ENCODE data around the gene M6PR. TPM values are rescaled to one million over a fixed set of nuclear protein-coding genes. Genes with fewer than 3 reads are reported as not detected.
"Not testable (repeated sequence)": the region's sequence is repeated elsewhere in the genome, so short reads cannot be mapped to it uniquely, and the experiment has no call there.

Gene M6PR
- total RNA-seq, 2 donors from 2014 or later, result 153 to 204 TPM

- Mint-ChIP-seq H3K9me3 (peaks cover 0 to 19% of the 10 kb centered on the region in 2 donors), H3K36me3 (peaks cover 23 to 39% of the 10 kb centered on the region in 2 donors), H3K27ac (no peak overlapping the region)
- no peak for ATAC-seq
- no peak for DNase-seq (ENCODE audit: low spot score in 2 of 2)
Measured at GRCh38 chr12:8957561-8957960, 8.1 kb upstream of the M6PR start.

- Mint-ChIP-seq H3K9me3 (peaks cover 0 to 14% of the 10 kb centered on the region in 2 donors), H3K36me3 (peaks cover 15 to 35% of the 10 kb centered on the region in 2 donors), H3K27ac (peak overlapping the region in 1 of 2 donors; percentile 78)
- ATAC-seq (no peak), DNase-seq (ENCODE audit: low spot score in 2 of 2) (no peak)
Measured at GRCh38 chr12:8956772-8957171, 7.3 kb upstream of the M6PR start.

GRCh38 chr12:8956073-8956472 lies 6.6 kb upstream of the M6PR start:
- Mint-ChIP-seq H3K36me3 (peaks cover 13 to 32% of the 10 kb centered on the region in 2 donors), H3K9me3 (peaks cover 0 to 12% of the 10 kb centered on the region in 2 donors), H3K27ac (peak overlapping the region in 1 of 2 donors; percentile 78)
- ATAC-seq (no peak), DNase-seq (ENCODE audit: low spot score in 2 of 2) (no peak)

- DNase-seq (ENCODE audit: low spot score in 2 of 2) (no peak), ATAC-seq (no peak)
- Mint-ChIP-seq H3K27ac (peak overlapping the region in 1 of 2 donors; percentile 48), H3K36me3 (peaks cover 26 to 38% of the 10 kb centered on the region in 2 donors), H3K9me3 (peaks cover 0 to 12% of the 10 kb centered on the region in 2 donors)
Measured at GRCh38 chr12:8953773-8954402, 4.4 kb upstream of the M6PR start.

GRCh38 chr12:8951744-8952143 lies 2.3 kb upstream of the M6PR start:
- Mint-ChIP-seq H3K27ac (peak overlapping the region in 1 of 2 donors; percentile 99), H3K9me3 (peaks cover 0 to 12% of the 10 kb centered on the region in 2 donors), H3K36me3 (peaks cover 31 to 42% of the 10 kb centered on the region in 2 donors)
- peak in 1 of 2 donors; percentile 61 for DNase-seq (ENCODE audit: low spot score in 2 of 2)
- ATAC-seq, result peak in 1 of 2 donors; percentile 15

GRCh38 chr12:8950702-8951478 lies 1.4 kb upstream of the M6PR start:
- H3K36me3 Mint-ChIP-seq, result peaks cover 27 to 40% of the 10 kb centered on the region in 2 donors
- ATAC-seq, result no peak

GRCh38 chr12:8950221-8950527 lies 729 bp upstream of the M6PR start:
- Mint-ChIP-seq H3K27ac (peak overlapping the region; percentile 99), H3K36me3 (peaks cover 30 to 43% of the 10 kb centered on the region in 2 donors), H3K9me3 (peaks cover 0 to 12% of the 10 kb centered on the region in 2 donors)
- ATAC-seq (peak in 1 of 2 donors; percentile 33), DNase-seq (ENCODE audit: low spot score in 2 of 2) (no peak)

More at GRCh38 chr12:8950702-8951478, 1.4 kb upstream of the M6PR start:
- DNase-seq (ENCODE audit: low spot score in 2 of 2), result no peak
- Mint-ChIP-seq H3K27ac (peak overlapping the region; percentile 99), H3K9me3 (peaks cover 0 to 12% of the 10 kb centered on the region in 2 donors)

- DNase-seq (ENCODE audit: low spot score in 2 of 2) (no peak), ATAC-seq (no peak)
- Mint-ChIP-seq H3K27ac (peak overlapping the region; percentile 99), H3K36me3 (peaks cover 34 to 43% of the 10 kb centered on the region in 2 donors), H3K9me3 (peaks cover 0 to 8% of the 10 kb centered on the region in 2 donors)
Measured at GRCh38 chr12:8948701-8949341, 624 bp downstream of the M6PR start.

GRCh38 chr12:8947737-8948136 lies 1.7 kb downstream of the M6PR start:
- Mint-ChIP-seq H3K9me3 (peaks cover 0 to under 1% of the 10 kb centered on the region in 2 donors), H3K36me3 (peaks cover 28 to 39% of the 10 kb centered on the region in 2 donors), H3K27ac (peak overlapping the region in 1 of 2 donors; percentile 99)
- no peak for DNase-seq (ENCODE audit: low spot score in 2 of 2)
- no peak for ATAC-seq

GRCh38 chr12:8946733-8947132 lies 2.7 kb downstream of the M6PR start:
- ATAC-seq (no peak), DNase-seq (ENCODE audit: low spot score in 2 of 2) (no peak)
- peak overlapping the region; percentile 51 to 71 for H3K27ac Mint-ChIP-seq
- H3K36me3 Mint-ChIP-seq, result peaks cover 27 to 36% of the 10 kb centered on the region in 2 donors
- no peaks in the 10 kb centered on the region for H3K9me3 Mint-ChIP-seq

GRCh38 chr12:8943565-8944186 lies 5.8 kb downstream of the M6PR start:
- H3K9me3 Mint-ChIP-seq, result no peaks in the 10 kb centered on the region
- H3K27ac Mint-ChIP-seq, result no peak overlapping the region
- ATAC-seq, result no peak
- H3K36me3 Mint-ChIP-seq, result peaks cover 12 to 28% of the 10 kb centered on the region in 2 donors
- no peak for DNase-seq (ENCODE audit: low spot score in 2 of 2)

- H3K36me3 Mint-ChIP-seq, result peaks cover 11 to 21% of the 10 kb centered on the region in 2 donors
- DNase-seq (ENCODE audit: low spot score in 2 of 2) (no peak), ATAC-seq (no peak)
- H3K9me3 Mint-ChIP-seq, result no peaks in the 10 kb centered on the region
- H3K27ac Mint-ChIP-seq, result no peak overlapping the region
Measured at GRCh38 chr12:8941691-8942478, 7.6 kb downstream of the M6PR start.

GRCh38 chr12:8937842-8938442 lies 11.5 kb downstream of the M6PR start:
- DNase-seq (ENCODE audit: low spot score in 2 of 2); H3K36me3 Mint-ChIP-seq; H3K27ac Mint-ChIP-seq; ATAC-seq; H3K9me3 Mint-ChIP-seq: not testable (repeated sequence)

GRCh38 chr12:8936735-8937134 lies 12.7 kb downstream of the M6PR start:
- Mint-ChIP-seq H3K9me3 (no peaks in the 10 kb centered on the region), H3K27ac (no peak overlapping the region), H3K36me3 (peaks cover 0 to 10% of the 10 kb centered on the region in 2 donors)
- ATAC-seq, result no peak
- no peak for DNase-seq (ENCODE audit: low spot score in 2 of 2)

GRCh38 chr12:8934080-8934479 lies 15.4 kb downstream of the M6PR start:
- not testable (repeated sequence) for DNase-seq (ENCODE audit: low spot score in 2 of 2); ATAC-seq; H3K36me3 Mint-ChIP-seq; H3K27ac Mint-ChIP-seq; H3K9me3 Mint-ChIP-seq

GRCh38 chr12:8932464-8932863 lies 17.0 kb downstream of the M6PR start:
- not testable (repeated sequence) for H3K36me3 Mint-ChIP-seq; H3K27ac Mint-ChIP-seq; ATAC-seq; H3K9me3 Mint-ChIP-seq; DNase-seq (ENCODE audit: low spot score in 2 of 2)
